ENCODE results near the gene MSRB3. TPM values are rescaled to one million over a fixed set of nuclear protein-coding genes. Genes with fewer than 3 reads are reported as not detected.

Gene MSRB3
- polyA plus RNA-seq, 1 donor (not counting 4 experiments of a cell fraction or from before 2014, with no cell fraction given), result 12.3 TPM

DNA sequence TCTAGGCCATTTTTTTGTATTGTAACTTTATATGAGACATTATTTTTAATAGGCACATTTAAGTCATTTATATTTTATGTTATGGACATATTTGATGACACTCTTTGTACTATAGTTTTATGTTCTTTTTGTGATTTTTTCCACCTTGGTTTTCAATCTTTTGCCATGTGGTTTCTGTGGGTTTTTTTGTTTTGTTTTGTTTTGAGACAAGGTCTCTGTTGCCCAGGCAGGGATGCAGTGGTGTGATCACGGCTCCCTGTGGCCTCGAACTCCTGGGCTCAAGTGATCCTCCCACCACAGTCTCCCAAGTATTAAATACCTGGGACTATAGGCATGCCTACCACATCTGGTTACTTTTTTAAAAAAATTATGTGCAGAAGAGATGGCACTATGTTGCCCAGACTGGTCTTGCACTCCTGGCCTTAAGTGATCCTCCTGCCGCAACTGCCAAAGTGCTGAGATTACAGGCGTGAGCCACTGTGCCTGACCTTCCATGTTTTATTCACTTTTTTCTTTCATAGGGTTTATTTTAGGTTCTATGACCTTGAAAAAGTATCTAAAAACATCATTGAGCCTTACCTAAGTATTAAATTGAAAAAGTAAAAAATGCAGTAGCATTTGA is 16.3 kb downstream of the MSRB3 start:
- Histone ChIP-seq H3K9me3 (ENCODE audit: control insufficient read depth, low read depth, low read length) (no peaks in the 10 kb centered on the region), H3K9me1 (ENCODE audit: control insufficient read depth, extremely low read depth, insufficient read depth, low read length) (no peaks in the 10 kb centered on the region), H3K27me3 (ENCODE audit: control insufficient read depth, extremely low read depth, insufficient read depth, low read length) (peaks cover 11% of the 10 kb centered on the region), H2AFZ (ENCODE audit: control insufficient read depth, low read length) (no peak overlapping the region), H3K9ac (ENCODE audit: control insufficient read depth, extremely low read depth, insufficient read depth, low read length) (no peak overlapping the region), H3K4me1 (ENCODE audit: control insufficient read depth, extremely low read depth, insufficient read depth, low read length) (no peaks in the 10 kb centered on the region), H3K4me3 (ENCODE audit: control insufficient read depth in 2 of 3, extremely low read depth in 1 of 3, insufficient read depth in 2 of 3, low read depth in 1 of 3, low read length in 3 of 3) (no peak overlapping the region), H3K27ac (ENCODE audit: control insufficient read depth, insufficient read depth, low read length) (no peak overlapping the region), H3K36me3 (ENCODE audit: control insufficient read depth in 2 of 2, extremely low read depth in 1 of 2, insufficient read depth in 2 of 2, low read length in 2 of 2) (no peaks in the 10 kb centered on the region), H4K20me1 (ENCODE audit: control insufficient read depth, extremely low read depth, insufficient read depth, low read length) (no peaks in the 10 kb centered on the region), H3K79me2 (ENCODE audit: control insufficient read depth, insufficient read depth, low read length) (no peaks in the 10 kb centered on the region), H3K4me2 (ENCODE audit: control insufficient read depth, extremely low read depth, insufficient read depth, low read depth, low read length) (no peak overlapping the region)
- DNase-seq (ENCODE audit: low read depth, low spot score) (no peak), FAIRE-seq (no peak)
- TF ChIP-seq EZH2 (IDR thresholded peaks at IDR 0.05; ENCODE audit: low read length), result no peak
- no peak for TF ChIP-seq CTCF (optimal IDR thresholded peaks at IDR 0.05 in 1 of 3, IDR thresholded peaks at IDR 0.05 in 1 of 3, conservative IDR thresholded peaks at IDR 0.05 in 1 of 3; ENCODE audit: extremely low read depth in 1 of 3, insufficient read depth in 2 of 3, low read length in 3 of 3)
- dilution Hi-C loops (cut with MboI; ENCODE audit: extremely low pct_ligation_motif_present, low sequenced_read_pairs), result no loop called here

- H3K27me3 ChIP-seq (ENCODE audit: control insufficient read depth, extremely low read depth, insufficient read depth, low read length), result peaks cover 3% of the 10 kb centered on the region
- no peak overlapping the region for H2AFZ ChIP-seq (ENCODE audit: control insufficient read depth, low read length)
- dilution Hi-C loops (cut with MboI; ENCODE audit: extremely low pct_ligation_motif_present, low sequenced_read_pairs), result no loop called here
- H3K9me3 ChIP-seq (ENCODE audit: control insufficient read depth, low read depth, low read length), result no peaks in the 10 kb centered on the region
- no peaks in the 10 kb centered on the region for H3K4me1 ChIP-seq (ENCODE audit: control insufficient read depth, extremely low read depth, insufficient read depth, low read length)
- no peaks in the 10 kb centered on the region for H3K36me3 ChIP-seq (ENCODE audit: control insufficient read depth in 2 of 2, extremely low read depth in 1 of 2, insufficient read depth in 2 of 2, low read length in 2 of 2)
- no peaks in the 10 kb centered on the region for H3K9me1 ChIP-seq (ENCODE audit: control insufficient read depth, extremely low read depth, insufficient read depth, low read length)
- no peak overlapping the region for H3K4me3 ChIP-seq (ENCODE audit: control insufficient read depth in 2 of 3, extremely low read depth in 1 of 3, insufficient read depth in 2 of 3, low read depth in 1 of 3, low read length in 3 of 3)
- no peak overlapping the region for H3K4me2 ChIP-seq (ENCODE audit: control insufficient read depth, extremely low read depth, insufficient read depth, low read depth, low read length)
- no peak overlapping the region for H3K27ac ChIP-seq (ENCODE audit: control insufficient read depth, insufficient read depth, low read length)
- H3K9ac ChIP-seq (ENCODE audit: control insufficient read depth, extremely low read depth, insufficient read depth, low read length), result no peak overlapping the region
- no peak for FAIRE-seq
- DNase-seq (ENCODE audit: low read depth, low spot score), result no peak
- TF ChIP-seq CTCF (optimal IDR thresholded peaks at IDR 0.05 in 1 of 3, IDR thresholded peaks at IDR 0.05 in 1 of 3, conservative IDR thresholded peaks at IDR 0.05 in 1 of 3; ENCODE audit: extremely low read depth in 1 of 3, insufficient read depth in 2 of 3, low read length in 3 of 3), result no peak
- no peak for TF ChIP-seq EZH2 (IDR thresholded peaks at IDR 0.05; ENCODE audit: low read length)
- no peaks in the 10 kb centered on the region for H3K79me2 ChIP-seq (ENCODE audit: control insufficient read depth, insufficient read depth, low read length)
- H4K20me1 ChIP-seq (ENCODE audit: control insufficient read depth, extremely low read depth, insufficient read depth, low read length), result no peaks in the 10 kb centered on the region
Observed at GRCh38 chr12:65296508-65297265, 18.2 kb downstream of the MSRB3 start.
